Medulla oblongata (tissue), 1 donor: ENCODE measurements around the gene PARP16.

Source experiments
- DNase-seq: peaks from one replicate; pipeline ENCODE4 v3.0.0-alpha.2; 2015; ENCODE audit errors: extremely low spot score

PARP16 gene, protein sequence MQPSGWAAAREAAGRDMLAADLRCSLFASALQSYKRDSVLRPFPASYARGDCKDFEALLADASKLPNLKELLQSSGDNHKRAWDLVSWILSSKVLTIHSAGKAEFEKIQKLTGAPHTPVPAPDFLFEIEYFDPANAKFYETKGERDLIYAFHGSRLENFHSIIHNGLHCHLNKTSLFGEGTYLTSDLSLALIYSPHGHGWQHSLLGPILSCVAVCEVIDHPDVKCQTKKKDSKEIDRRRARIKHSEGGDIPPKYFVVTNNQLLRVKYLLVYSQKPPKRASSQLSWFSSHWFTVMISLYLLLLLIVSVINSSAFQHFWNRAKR

GRCh38 chr15:65286704-65287519 is at the start of gene PARP16:
Gene PARP16, minus strand, starts transcription at chr15:65286883. Its CDS starts 457 bp downstream, at chr15:65286426.
- peak; percentile 89 for DNase-seq

DNA sequence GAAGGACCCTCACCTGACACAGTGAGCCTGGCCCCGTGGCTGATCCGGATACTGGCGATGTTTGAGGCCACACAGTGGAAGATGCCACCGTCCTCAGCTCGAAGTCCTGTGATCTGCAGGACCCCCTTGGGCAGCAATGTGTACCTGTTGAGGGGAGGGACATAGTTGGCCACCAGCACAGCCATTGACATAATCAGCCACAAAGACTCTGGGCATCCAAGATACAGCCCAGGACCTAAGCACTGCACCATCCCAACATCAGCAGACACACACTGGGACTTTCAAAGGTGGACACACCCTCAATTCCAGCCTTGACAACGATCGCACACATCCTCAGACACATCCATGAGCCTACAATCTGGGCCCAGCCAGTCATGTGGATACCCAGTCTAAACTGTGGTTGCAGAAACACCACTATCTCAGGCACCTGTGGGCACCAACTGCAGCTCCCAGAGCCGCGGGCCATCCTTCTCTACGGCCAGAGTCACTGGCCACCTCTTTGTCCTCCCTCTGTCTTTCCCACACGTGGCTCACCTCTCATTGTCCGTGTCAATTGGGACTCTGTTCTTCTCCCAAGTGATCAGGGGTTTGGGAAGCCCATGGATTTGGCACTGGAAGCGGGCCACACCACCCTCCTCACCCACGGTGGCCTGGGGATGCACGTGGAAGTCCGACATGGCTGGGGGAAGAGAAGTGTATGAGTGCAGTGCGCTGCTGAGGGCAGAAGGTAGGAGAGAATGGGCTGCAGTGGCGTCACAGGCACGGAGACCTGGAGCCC is 48.8 kb upstream of the PARP16 start:
- DNase-seq = no peak

DNA sequence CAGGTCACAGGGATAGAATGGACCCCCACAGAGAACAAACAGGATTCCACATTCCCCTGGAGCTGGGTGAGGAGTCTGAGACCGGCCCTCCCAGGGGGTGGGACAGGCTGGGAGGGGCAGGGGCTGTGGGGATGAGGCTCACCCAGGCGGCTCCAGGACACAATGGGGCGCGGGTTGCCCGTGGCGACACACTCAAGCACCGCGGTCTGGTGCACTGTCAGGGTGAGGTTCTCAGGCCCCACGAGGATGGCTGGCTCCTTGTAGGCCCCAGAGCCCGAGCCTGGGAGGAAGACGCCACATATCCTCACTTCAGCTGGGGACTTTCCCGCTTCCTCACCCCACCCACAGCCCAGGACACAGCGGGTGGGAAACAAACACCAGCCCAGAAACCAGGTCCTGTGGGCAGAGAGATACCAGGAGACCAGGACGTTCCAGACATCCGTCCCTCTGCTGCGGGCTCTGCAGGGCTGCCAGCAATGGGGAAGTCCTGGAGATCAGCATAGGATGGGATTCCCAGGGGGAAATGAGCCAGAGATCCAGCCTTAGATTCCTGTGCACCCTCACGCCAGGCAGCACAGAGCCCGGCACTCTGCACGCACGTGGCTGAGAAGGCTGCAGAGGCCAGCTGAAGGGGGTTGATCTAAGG is 48.0 kb upstream of the PARP16 start:
- DNase-seq = no peak

DNA sequence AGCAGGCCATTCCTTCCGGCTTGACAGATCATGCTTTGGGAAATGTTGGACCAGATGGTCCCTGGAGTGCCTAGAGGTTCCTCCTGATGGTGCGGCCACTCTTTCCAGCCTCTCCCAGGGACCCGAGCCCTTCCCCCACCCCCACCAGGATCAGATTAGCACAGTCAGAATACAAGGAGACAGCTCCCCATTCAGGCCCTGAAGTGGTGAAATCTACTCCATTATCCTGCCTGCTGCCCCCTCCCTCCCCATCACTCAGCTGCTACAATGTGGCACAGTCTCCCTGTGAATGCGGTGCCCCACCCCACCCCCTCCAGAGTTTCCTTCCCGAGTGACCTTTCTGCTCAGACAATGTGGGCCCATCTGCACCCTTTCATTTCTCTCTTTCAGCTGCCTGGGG is 47.2 kb upstream of the PARP16 start:
- no peak for DNase-seq

- no peak for DNase-seq
Measured at GRCh38 chr15:65333148-65333820, 46.6 kb upstream of the PARP16 start.

DNA sequence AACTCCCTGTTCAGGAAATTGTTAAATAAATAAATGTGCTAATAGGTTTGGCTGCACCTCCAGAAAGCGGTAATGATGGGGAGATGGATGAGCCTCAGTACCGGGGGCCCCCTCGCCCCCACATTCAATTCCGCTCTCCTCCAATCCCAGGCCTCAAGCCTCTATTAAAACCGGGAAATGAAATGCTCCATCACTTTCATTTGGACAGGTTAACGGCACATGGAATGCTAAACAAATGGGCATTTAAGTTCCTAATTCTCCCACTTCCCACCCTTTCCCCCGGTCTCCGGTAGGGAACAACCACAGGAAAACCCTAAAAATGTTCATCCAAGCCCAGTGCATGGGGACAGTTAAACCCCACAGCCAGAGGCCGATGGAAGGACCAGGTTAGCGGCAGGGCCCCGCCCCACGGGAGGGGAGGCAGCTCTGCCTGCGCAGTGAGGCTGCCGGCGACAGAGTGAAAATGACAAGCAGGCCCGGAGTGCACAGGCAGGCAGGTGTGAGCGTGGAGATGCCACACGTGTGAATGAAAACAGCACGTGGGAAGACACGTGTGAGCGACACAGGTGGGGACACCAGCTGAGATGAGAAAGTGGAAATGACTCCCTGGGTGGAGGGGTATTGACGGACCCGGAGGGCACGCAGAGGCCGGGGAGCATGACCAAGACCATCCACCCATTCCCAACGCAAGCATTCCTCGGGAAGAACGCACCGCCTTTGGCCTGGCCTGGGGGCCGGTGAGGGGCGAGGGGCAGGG is 45.9 kb upstream of the PARP16 start:
- DNase-seq = no peak

GRCh38 chr15:65331811-65332210 is 45.1 kb upstream of the PARP16 start:
- no peak for DNase-seq

DNA sequence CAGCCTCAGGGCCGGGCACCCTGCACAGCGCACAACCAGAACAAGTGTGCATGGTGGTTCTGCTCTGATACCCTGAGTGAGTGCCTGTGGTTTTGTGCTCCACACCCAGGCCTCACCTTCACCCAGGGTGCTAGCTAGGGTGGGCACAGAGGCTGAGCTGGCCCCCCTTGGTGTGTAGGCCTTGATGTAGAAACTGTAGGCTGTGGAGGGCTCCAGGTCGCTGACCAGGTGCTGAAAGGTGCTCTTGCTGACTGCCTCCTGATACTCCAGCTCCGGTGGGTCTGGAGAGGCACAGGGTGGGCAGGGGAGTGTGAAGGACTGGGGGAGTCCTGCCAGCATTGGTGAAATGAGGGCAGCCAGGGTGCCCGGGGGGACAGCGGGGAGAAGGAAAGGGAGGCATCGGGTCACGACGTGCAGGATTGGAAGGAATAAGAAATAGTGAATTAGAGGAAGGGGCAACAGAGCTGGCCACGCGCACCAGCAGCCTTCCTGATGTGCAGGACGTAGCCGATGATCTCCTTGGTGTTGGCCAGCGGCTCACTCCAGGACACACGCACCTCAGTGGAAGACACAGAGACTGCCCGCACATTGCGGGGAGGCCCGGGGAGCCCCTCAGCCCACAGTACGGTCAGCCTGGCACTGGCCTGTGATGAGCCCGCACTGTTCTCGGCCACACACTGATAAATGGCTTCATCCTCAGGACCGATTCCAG is 44.4 kb upstream of the PARP16 start:
- no peak for DNase-seq

- DNase-seq = no peak
Measured at GRCh38 chr15:65329984-65330735, 43.5 kb upstream of the PARP16 start.

DNA sequence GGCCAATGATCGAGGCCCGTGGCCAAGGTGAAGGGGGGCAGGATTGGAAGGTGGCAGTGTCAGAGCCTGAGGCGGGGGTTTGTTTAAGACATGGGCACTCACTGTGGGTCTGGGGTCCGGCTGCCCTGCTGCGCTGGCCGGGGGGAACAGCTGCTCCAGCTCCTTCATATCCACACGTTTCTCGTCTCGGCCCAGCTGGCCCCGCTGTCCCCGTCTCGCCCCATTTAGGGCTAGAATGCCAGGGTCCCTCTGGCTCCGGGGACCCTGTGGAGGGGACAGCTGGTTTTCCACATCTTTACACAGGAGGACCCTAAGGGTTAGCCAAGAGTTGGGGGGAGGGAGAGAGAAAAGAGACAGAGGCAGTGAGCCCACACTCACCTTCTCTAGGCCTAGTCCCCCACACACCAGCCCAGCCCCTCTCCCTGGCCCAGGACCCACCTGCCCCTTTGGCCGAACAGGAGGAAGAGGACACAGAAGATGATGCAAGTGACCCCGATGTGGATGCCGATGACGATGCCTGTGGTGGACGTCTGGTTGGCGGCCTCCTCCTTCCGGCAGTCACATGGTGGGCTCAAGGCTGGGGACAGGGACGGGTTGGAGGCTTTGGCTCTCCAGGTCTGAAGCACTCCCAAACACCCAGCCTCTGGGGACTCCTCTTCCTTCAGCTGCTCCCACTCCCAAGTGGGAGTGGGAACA is 42.8 kb upstream of the PARP16 start:
- DNase-seq = no peak

DNA sequence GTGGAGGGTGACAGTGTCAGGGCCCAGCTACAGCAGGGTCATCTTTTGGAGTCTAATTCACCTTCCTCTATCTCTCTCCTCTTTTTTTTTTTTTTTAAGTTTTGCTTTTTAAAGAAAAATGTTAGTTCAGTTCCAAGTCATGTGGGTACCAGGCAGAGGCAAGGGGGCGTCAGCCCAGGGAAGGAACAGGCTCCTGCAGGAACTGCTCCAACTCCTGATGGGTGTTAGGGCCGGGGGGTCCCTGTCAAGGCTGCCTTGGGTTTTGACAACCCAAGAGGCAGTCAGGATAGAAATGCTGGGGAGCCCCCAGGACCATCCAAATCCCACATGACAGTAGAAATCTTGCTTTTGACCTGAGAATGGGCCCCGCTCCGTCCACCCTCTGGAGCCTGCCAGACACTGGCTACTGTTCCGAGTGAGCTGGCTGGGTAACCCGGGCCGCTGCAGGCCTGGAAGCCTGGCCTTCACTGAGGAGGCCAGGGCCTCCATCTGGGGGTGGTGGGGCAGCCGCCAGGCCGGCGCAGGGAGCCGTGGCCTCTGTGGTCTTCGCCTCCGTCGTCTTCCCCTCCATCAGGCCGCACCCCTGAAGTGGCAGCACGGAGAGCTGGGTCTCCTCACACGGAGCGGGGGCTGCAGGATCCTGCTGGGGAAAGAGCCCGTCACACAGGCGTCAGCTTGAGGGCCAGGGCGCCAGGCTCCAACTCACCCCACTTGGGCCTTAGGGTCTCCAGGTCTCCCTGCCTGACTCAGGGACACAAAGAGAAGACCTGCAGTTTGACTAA is 42.0 kb upstream of the PARP16 start:
- DNase-seq = no peak

DNA sequence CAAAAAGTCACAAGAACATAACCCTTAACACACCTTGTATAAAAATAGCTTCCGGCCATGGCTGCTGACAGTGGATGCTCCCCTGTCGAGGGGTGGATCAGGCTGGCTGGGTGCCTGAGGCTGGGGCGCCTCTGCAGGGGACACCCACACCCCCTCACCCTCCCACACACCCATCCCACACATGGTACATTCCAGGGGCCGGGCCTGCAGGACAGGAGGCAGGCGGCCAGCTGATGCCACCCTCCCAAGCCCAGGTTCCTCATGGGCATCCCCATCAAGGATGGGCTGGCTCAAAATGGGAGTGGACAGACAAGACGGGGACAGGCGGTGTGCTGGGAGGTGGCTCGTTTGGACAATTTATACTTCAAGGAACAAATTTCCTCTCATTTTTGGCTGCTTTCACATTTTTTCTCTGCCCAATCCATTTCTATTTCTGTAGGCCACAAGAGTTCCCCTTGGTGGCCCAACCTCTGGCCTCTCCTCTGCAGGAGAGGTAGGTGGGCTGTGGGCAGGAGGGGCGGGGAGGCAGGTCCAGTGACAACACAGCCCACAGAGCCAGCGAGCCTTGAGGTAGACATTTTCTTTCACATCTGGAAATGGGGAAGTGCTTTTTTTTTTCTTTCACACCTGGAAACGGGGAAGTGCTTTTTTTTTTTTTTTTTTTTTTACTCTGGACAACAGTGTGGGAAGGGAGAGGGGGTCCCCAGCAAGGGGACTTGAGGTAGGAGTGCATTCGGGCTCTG is 41.1 kb upstream of the PARP16 start:
- DNase-seq = no peak

- no peak for DNase-seq
Measured at GRCh38 chr15:65326818-65327217, 40.1 kb upstream of the PARP16 start.

DNA sequence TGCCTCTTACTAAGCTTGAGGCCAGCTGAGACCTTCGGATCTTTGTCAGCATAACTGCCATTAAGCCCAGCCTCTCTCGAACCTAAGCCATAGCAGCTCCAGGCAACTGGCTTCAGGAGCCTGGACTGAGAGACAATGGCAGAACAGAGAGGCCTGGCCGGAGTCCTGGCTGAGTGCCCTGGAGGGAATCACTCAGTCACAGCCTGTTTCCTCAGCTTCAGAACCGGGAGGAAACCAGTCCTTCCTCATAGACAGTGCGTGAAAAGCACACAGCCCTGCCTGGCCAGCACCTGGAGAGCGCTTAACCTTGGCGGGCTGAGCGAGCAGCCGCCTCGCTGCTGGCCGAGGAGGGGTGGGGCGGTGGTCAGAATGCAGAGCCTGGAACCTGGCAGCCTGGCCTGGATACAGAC is 39.4 kb upstream of the PARP16 start:
- DNase-seq = peak; percentile 92

- DNase-seq = peak; percentile 73
Measured at GRCh38 chr15:65323071-65323511, 36.4 kb upstream of the PARP16 start.

DNA sequence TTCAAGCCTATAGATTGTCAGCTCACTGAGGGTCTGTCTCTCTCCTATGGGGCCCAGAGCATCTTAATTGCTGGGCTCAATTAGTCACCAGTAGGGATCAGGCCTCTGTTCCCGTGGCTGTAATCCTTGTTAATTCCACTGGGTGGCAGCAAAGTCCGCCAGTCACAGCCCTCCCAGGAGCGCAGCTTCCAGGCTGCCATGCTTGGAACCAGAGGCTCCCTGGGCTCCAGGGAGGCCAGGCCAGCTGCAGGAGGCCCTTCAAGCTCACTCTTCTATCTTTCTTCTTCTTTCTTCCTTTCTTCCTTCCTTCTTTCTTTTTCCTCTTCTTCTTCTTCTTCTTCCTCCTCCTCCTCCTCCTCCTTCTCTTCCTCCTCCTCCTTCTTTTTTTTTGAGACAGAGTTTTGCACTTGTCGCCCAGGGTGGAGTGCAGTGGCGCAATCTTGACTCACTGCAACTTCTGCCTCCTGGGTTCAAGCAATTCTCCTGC is 32.2 kb upstream of the PARP16 start:
- DNase-seq = peak; percentile 92
